SKM-1 treated with dmso at 0.1 percent for 144 hours (cell line): ENCODE measurements around the gene CACNA1B.
"Not testable (repeated sequence)": the region's sequence is repeated elsewhere in the genome, so short reads cannot be mapped to it uniquely, and the experiment has no call there.

Experiments
- DNase-seq: peaks from one replicate; lab custom pipeline; 2025; ENCODE audit not compliant: unreplicated experiment; lab: John Stamatoyannopoulos, UW

CACNA1B gene

DNA sequence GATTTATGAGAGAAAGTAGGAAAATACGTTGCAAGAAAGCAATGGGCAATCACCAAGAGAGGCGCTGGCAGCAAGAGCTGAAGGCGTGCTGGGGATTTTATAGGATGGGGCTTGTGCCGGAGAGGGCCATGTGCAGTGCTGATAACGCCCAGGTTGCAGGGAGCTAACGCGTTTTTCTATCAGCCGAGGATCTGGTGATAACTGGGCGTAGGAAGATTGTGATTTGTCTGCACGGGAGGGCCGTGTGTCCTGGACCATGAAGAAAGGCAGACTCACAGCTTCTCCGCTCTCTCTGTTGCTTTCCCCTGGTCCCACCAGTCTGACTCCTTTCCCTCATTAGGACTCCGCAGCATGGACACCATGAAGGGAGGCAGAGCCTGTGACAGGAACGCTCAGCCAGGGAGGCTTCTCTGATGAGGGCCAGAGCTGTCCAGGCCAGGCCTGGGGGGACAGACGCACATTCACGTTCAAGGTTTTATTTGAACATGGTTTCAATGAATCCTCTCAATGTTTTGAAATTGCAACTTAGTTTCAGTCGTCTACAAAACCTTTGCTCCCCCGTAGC lies 11.9 kb upstream of the CACNA1B start:
- DNase-seq, result no peak

DNA sequence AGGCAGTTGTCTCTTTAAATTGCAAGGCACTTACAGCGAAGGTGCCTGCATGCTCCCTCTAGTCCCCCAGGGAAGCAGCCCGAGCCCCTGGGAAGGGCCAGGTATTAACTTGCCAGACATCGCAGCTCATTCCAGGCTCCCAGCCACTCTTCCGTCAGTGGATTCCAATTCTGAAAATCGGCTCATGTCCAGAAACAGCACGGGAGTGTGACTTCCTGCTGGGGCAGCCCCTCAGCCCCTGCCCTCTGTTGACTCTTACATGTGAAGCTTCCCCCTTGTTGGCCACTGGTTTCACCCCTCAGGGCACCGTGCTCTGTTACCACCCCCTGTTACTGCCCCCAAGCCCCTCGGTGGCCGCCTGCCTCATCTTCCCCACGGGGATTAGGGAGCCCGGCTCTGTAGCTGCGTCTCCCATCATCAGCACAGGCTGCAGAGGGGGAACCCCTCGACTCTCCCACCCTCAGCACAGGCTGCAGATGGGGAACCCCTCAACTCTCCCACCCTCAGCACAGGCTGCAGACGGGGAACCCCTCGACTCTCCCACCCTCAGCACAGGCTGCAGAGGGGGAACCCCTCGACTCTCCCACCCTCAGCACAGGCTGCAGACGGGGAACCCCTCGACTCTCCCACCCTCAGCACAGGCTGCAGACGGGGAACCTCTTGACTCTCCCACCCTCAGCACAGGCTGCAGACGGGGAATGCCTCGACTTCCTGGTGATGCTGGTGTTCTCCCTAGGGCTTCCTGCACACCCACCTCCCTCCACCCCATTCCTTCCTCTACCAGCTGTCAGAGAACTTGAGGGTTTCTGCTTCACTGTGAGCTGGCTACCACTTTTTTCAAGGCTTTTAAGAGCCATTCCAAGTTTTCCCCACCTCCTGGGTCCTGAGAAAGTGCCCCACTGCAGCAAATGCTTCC lies 11.1 kb upstream of the CACNA1B start:
- DNase-seq, result no peak

DNA sequence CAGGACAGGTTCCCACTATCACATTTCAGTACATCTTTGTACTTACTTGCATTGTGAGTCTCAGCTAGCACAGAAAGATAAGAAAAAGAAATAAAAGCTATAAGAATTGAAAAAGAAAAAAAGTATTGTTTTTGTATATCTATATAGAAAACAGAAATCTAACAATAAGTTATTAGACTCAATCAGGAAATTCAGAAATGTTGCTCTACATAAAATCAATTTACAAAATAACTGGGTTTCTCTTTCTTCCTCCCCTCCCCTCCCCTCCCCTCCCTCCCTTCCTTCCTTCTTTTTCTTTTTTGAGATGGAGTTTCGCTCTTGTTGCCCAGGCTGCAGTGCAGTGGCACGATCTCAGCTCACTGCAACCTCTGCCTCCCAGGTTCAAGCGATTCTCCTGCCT lies 7.2 kb upstream of the CACNA1B start:
- no peak for DNase-seq

DNA sequence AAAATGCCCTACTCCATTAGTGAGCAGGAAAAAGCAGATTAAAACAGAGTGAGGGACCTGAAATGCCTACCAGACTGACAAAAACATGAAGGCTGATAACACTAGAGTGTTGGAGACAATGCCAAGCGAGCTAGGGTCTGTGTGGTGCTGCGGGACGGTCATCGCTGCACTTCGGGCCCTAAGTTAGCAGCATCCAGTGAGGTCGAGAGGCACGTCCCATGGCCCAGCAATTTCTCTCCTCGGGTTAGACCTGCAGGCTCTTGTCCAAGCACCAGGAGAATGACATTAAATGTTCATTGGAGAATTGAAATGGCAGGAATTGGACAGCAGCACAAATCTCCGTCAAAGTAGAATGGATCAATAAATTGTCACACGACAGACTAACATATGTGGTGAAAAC lies 5.3 kb upstream of the CACNA1B start:
- no peak for DNase-seq

DNA sequence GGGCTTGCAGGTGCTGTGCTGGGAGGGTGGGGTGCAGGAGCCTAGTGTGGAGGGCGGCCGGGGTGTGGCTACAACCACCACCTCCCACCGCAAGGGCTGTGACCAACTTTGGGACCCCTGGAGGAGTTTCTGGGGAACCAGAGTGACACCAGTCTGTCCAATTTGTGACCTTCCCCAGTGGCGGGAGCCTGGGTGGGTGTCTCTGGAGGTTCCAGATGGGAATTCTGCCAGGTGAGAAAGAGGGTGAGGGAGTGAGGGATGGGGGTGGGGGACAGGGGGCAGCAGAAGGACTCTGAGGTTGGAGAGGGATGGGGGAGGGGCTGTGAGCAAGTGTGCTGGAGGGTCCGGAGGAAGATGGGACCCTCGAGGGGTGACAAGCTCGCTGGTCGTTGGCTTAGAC lies 4.2 kb upstream of the CACNA1B start:
- DNase-seq, result no peak

DNA sequence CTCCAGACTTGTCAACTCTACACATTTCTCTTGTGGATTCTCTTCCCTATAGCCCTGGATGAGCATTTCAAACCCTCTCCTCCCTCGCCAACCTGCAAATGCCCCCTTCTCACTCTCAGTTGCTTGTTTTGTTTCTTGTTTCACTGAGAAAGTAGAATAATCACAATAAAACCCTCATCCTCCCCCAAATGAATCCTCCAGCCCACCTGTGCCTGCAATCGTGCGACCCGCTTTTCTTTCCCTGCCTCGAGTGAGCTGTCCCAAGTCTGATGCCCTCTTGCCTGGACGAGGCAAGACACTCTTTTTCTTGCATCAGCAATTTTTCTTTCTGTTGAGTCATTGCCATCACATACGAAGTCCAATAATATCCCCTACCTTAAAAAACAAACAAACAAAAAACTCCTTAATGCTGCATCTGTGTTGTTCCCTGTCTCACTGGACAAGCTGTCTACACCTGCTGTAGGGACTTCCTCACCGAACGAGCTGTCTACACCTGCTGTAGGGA lies 3.7 kb upstream of the CACNA1B start:
- DNase-seq, result no peak

DNA sequence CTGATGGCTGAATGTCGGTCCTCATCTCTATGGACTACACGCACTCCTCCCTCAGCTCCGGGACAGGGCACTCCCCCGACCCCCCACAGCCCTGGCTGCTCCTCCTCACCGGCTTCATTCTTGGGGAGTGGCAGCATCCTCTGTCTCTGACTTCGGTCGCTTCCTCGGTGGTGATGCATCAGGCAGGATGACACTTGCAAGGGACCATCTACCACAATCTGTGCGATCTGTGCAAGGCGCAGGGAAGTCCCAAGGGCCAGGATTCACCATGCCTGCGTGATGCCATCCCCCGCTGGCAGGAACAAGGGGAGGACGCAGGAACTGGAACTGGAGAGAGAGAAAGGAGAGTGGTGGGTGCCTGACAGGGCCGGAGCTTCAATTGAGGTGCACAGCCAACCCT lies 2.2 kb upstream of the CACNA1B start:
- no peak for DNase-seq

DNA sequence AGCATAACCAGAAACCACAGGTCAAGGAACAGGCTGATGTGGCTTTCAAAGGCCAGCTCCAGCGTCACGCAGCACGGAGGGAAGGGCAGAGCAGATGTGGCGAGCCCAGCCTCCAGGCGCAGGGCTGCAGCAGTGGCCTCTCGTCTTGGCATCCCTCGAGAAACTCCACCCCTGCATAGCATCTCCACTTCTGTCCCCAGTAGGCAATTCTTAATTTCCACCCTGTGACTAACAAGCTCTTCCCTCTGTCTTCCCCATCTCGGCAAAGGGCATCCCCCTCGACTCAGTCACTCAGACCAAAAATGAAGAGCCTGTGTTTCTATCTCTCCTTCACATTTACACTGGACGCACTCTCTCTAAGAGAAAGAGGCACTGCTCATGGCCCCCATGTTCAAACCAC lies 1.7 kb upstream of the CACNA1B start:
- no peak for DNase-seq

DNA sequence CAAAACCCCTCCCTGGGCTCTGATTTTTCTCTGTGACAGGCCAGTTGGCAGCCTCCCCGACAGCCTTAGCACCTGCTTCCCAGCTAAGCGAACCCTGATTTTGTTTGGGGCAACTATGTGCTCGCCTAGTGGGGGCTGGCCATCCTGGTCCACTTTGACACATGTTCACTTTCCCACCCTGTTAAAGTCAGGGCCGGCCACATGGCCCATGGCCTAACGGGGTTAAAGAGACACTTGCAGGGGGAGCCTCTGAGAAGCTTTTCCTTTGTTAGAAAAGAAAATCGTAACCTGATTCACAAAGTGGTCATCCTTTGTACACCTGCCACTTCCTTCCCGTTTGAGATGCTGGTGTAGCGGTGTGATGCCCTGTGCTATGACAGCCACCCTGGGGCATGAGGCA lies 1.3 kb upstream of the CACNA1B start:
- DNase-seq, result no peak

DNA sequence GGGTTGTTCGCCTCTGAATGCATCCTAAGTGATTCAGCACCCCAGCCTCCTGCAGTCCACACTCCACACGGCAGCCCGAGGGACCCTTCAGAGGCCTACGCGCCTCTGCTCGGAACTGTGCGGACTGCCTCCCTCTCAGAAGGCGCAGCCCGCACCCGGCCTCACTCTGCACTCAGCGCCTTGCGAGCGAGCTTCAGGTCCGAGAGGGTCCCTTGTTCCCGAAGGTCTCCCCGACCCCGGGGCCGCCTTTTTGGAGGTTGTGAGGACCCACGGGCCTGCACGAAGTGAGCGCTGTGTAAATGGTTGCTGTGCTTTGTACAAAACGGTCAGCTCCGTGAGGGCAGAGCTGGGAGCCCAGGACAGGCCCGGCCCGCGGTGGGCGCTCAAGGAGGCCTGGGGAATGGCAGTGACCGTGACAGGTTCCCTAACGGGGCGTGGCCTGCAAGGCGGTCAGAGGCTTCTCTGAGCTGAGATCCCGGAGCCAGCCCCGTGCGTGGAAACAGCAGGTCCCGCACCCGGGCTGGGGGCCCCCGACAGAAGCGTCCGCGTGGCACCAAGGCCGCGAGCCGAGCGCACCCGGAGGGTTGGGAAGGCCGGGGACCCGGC lies 698 bp upstream of the CACNA1B start:
- no peak for DNase-seq

DNA sequence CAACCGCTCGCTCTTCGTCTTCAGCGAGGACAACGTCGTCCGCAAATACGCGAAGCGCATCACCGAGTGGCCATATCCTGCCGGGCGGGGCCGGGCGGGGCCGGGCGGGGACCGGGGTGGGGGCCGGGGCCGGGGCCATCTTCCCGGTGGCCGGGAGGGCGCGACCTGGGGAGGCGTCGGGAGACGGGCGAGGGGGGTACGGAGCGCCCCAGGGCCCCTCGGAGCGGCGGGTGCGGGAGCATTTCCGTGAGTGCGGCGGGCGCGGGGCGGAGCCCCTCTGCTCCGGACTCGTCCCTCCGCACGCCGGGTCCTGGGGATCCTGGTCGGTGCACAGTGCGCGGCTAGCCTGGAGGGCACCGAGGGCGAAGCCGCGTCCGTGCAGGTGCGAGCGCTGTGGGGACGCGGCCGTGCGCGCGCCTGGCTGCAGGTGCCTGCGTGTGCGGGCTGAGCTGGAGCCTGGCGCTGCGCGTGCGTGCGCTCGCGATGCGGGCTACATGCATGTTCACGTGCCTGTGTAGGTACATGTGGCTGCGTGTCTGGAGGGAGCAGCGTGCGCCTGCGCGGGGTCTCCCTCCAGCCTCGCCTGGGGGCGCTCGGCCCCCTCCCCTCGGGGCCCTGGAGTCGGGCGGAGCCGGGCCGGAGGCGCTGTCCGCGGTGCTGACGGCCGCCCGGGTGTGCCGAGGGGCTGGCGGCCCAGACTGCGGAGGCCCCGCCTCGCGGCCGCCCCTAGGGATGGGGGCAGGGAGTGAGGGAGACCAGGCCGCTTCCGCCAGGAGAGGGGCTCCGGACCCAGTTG lies 762 bp downstream of the CACNA1B start:
- DNase-seq, result no peak

DNA sequence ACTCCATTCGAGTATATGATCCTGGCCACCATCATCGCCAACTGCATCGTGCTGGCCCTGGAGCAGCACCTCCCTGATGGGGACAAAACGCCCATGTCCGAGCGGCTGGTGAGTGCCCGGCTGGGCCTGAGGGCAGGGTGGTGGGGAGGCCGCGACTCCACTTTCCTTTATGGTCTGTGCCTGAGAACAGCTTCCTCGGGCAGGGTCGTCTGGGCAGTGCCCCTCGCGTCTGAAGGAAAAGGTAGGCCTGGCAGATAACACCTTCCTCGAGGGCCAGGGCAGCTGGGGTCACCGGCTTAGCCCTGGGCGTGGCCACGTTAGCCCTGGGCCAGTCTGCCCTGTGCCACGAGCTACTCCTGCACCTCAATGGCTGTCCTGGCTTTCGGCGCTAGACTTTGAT lies 1.5 kb downstream of the CACNA1B start:
- no peak for DNase-seq

DNA sequence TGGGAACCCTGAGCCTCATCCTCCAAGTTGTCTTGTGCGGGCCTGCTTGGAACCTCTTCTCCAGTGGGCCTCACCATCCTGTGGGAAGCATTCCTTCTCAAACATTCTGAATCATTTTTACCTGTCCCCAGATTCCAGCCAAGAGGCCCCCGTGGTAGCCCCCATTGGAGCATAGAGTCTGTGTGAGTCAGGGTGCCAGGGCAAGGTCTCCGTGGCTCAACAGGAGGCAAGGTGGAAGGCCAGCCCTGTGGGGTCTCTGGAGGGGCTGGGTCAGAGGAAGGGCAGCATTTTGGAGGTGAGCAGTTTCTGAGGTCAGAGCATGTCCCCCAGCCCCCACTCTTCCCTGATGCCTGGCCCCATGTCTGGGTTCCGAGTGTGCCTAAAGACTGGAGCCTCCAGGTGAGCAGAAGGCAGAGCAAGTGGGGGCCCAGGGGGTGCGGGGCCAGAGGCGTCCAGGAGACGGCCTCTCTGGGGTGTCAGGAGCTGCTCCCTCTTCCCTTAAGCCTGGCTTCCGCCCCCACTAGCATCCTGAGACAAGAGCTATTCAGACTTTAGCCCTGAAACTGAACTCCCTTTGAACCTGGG lies 2.1 kb downstream of the CACNA1B start:
- no peak for DNase-seq

DNA sequence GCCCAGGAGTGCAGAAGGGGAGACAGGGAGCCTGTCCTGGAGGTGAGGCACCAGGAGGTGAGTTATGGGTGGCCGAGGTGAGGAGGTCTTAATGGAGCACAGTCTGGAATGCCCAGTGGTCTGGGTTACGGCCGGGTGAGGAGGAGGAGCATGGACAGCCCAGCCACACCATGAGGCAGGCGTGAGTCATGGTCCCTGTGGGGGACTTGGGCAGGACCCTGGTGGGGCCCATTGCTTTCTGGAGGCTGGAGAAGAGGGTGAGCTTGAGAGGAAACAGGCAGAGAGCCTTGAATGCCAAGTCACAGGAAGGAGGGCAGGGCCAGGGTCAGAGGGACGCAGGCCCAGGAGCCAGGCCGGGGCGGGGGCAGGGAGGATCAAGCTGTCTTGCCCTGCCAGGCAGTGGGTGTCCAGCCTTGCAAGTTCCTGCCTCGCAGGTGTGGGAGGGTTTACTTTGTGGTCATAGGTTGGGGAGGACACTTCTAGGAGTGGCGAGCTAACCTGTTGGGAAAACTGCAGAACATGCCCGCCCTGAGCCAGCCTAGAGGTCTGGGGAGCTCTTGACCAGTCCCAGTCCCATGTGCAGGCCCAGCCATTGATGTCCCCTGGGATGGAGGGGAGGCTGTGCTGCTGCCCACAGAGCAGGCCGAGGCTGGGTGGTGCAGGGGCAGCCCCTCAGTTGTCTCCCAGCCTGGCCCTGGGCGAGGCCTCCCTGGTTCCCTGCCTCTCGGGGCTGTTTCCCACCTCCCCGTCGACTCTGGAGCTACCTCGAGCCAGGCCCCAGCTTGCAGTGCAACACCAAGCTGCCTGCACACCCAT lies 2.8 kb downstream of the CACNA1B start:
- no peak for DNase-seq

DNA sequence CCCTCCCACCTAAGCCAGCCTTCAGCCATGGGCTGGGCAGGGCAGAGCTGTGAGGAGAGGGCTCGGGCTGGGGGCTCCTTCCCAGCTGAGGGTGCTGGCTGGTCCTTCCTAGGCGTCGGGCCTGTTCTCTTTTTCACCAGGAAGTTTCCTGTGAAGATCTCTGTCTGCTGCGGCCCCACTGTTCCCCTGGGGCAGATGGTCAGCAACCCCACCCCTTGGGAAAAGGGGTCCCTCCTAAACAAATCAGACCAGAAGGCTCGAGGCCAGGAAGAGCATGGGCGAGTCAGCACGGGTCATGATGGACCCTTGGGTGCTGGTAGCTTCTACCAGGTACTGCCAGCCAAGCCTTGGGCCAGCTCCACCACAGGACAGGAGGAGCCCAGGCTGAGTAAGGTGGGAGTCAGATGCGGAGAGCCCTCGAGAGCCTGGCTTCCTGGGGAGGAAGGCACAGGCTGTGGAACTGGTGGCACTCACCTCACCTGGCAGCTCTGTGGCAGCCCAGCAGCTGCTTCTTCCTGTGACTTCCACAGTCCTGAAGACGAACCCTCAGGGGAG lies 3.5 kb downstream of the CACNA1B start:
- no peak for DNase-seq

DNA sequence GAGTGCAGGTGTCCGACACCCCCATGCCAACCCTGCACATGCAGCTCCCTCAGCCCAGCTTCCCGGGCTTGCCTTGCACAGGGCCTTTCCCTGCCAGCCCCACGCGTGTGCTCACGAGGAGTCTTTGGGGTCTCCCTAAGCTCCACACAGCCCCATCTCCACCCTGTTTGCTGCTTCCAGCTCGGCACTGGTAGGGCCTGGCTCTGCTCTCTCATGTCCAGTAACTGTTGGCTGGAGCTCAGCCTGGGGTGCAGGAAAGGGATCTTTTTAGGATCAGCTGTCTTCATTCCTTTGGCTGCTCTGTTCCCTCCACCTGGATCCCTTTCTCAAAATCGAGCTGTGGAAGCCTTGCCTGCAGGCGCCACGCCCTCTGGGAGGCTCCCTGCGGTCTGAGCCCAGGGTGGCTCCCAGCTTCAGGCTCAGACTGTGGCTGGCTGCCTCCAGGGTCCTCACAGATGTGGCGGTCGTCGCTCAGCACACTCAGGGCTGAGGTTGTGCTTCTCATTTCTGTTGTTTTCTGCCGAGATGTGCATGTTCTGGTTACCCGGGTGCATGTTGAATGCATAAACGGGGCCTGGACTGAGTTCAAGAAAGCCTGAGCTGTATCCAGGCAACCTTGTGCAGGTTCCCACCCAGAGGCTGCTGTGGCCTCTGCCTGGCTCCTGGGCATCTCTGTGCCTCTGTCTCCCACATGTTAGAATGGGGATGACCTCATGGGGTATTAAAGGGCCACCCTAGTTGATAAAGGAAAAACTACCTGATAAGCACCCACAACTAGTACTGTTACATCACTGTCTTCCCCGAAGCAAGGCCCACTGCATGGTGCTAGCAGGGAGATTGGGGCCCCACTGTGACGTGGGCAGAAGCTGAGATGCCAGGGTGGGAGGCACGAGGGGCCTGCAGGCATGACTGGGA lies 4.3 kb downstream of the CACNA1B start:
- no peak for DNase-seq

DNA sequence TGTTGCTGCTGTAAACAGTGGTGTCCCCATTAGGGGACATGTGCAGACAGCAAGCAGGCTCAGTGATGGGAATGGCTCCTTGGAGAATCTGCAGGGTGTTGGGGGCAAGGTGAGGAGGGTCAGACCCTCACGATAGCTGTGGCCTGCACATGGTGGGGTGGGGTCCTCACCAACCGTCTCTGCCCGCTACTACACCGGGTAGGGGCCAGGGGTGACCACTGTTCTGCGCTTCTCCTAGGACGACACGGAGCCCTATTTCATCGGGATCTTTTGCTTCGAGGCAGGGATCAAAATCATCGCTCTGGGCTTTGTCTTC lies 4.9 kb downstream of the CACNA1B start:
- DNase-seq, result no peak

DNA sequence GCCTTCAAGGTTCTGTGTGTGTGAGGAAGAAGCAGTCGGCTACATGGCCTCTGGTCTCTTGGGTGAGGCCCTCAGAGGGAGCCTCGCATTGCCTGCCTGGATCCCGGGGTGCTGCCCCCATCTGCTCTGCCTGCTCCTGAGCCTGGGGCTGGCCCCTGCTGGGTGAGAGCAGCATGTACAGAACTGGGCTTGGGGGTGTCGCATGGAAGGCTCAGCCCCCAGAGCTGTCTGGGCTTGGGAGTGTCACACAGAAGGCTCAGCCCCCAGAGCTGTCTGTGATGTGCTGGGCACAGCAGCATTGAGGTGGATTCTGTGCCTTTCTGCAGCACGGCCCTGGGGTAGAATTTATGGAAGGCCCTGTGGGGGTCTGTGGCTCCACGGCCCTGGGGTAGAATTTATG lies 6.4 kb downstream of the CACNA1B start:
- DNase-seq, result not testable (repeated sequence)

DNA sequence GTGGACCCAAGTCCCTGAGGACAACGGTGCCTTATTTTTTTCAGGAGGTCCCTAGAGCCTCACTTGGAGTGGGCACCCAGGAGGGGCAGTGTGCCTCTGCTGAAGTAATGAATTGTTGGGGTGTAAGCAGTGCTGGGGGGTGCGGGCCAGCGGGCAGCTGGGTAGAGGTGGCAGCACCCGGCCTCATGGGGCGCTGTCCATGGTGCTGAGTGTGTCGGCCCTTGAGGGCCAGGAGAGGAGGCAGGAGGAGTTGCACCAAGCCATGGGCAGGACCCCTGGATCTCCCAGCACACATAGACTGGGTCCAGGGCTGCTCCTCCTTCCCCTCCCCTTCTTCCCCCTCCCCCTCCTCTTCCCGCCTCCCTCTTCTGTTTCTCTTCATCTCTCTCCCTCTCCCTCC lies 7.0 kb downstream of the CACNA1B start:
- DNase-seq, result not testable (repeated sequence)
